Coronary artery (tissue), 2 donors: ENCODE data around the gene WDR64.
"Not testable (repeated sequence)": the region's sequence is repeated elsewhere in the genome, so short reads cannot be mapped to it uniquely, and the experiment has no call there.

ENCODE experiments used
- DNase-seq: peaks from one replicate; pipeline ENCODE4 v3.0.0-alpha.2; 2017; ENCODE audit warnings: low spot score
- H3K27ac ChIP-seq, 2 donors: fragments of 200-600 bp; sonication (generic); one replicate each; pipeline ENCODE4 v1.5.1; 2016 to 2019
- H3K4me3 ChIP-seq: fragments of 200-600 bp; sonication (generic); 2 replicates; pipeline ENCODE4 v1.5.1; 2016; ENCODE audit warnings: mild to moderate bottlenecking, moderate library complexity
- TF ChIP-seq, protein P1 (sequence below): fragments of 200-600 bp; sonication (generic); IDR thresholded peaks from one replicate; pipeline ENCODE4 v1.5.1; 2019; ENCODE audit warnings: antibody characterized with exemption

The WDR64 gene

DNA sequence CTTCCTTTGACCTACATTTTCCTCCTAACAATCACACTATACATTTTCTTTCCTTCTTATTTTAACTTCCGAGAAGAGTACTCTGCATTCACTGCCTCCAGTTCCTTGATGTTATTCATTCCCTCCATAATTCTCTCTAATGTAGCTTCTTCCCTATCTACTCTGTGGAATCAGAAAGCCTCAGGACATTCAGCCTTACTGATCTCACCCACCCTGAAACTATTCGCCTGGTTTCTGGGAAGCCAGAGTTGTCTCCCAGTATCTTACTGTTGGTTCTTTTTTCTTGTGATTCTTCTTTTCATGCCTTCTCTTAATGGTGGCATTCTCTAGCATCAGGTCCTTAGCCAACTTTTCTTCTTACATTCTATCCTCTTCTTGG, 45.5 kb downstream of the WDR64 start:
- no peak for DNase-seq
- no peak overlapping the region for H3K27ac ChIP-seq
- H3K4me3 ChIP-seq, result no peak overlapping the region
- TF ChIP-seq, protein P1, sequence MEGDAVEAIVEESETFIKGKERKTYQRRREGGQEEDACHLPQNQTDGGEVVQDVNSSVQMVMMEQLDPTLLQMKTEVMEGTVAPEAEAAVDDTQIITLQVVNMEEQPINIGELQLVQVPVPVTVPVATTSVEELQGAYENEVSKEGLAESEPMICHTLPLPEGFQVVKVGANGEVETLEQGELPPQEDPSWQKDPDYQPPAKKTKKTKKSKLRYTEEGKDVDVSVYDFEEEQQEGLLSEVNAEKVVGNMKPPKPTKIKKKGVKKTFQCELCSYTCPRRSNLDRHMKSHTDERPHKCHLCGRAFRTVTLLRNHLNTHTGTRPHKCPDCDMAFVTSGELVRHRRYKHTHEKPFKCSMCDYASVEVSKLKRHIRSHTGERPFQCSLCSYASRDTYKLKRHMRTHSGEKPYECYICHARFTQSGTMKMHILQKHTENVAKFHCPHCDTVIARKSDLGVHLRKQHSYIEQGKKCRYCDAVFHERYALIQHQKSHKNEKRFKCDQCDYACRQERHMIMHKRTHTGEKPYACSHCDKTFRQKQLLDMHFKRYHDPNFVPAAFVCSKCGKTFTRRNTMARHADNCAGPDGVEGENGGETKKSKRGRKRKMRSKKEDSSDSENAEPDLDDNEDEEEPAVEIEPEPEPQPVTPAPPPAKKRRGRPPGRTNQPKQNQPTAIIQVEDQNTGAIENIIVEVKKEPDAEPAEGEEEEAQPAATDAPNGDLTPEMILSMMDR, result no peak

DNA sequence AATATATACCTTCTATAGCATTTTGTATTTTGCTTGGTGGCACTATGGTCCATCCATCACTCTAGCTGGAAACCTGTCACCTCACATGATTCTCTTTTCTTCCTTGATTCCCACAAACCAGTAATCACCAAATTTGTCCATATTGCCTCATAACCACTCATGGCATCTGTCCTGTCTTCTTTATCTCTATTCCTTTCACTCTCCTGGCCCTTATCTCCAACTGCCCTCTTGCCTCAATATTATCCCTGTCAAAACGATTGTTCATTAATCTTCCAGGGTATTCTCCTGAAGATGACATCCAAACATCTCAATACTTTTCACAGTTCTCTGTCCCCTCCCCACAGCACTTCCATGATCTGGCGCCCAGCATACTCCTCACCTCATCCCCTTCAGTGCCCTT, 46.1 kb downstream of the WDR64 start:
- TF ChIP-seq, protein P1, result no peak
- Histone ChIP-seq H3K4me3 (no peak overlapping the region), H3K27ac (no peak overlapping the region)
- no peak for DNase-seq

DNA sequence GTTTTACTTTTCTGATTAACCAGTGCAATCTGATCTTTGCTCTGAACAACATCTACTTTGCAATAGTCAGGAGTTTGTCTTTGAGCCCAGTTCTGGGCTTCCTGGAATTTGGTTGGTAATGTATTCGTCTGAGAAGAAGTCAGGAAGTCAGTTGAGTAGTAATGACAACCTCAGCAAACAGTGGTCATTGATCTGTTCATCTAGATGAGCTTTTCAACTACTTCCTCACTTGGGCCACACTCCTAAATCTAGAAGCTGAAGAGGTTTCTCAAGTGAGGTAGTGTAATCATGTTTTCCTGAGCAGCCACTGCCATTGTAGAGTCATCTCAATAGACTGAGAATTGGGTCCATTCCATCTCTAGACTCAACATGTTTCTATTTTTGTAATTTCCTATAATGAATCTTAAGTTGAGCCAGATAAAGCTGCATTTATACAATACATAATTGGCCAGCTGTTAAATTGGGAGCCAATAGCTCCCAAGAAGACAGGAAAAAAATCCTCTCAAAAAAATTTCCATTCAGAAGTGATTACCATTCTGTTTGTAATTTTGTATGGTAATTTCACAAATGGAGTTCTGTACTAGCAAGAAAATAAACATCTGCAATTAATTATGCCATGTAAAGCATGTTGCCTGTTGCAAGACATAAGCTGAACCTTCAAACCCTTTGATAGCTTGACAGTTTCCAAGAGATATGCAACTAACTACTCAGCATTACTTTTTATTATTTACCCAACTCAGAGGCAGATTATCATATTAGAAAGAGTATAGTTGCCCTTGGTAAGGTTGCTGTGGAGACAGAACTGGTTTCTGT, 49.6 kb downstream of the WDR64 start:
- no peak for DNase-seq
- TF ChIP-seq, protein P1, result no peak
- H3K4me3 ChIP-seq, result no peak overlapping the region
- no peak overlapping the region for H3K27ac ChIP-seq

DNA sequence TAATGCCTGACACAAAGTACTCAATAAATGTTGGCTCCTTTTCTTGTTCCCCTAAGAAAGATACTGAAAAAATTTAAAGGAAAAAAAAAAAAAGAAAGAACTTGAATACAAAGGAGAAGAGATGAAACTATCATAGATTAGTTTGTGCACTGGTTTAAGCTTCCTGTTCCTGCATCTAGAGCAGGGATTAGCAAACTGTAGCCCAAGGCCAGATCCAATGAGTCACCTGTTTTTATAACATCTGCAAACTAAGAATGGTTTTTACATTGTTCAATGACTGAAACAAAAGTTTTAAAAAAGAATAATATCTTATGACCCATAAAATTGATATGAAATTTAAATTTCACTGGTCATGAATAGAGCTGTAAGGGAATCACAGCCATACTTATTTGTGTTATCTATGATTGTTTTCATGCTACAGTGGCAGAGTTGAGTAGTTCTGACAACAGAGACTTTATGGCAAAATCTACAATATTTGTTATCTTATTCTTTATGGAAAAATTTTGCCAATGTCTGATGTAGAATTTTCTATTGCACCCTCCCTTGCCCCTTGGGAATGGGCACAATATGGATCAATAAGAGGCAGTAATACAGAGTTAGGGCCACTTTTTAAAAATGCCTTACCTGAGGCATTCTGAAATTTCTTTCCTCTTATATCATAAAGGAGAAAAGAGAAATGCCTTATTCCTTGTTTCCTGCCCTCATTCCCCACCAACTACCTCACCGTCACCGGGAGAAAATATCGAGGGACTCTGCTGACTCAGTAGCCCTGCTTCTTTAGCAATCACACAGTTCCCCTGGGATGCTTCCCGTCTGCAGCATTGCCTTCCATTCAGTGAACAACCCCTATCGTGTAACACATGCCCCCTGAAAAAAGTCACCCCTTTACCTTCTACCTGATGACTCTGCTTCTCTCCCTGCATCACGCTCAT, 50.6 kb downstream of the WDR64 start:
- TF ChIP-seq, protein P1, result no peak
- Histone ChIP-seq H3K27ac (no peak overlapping the region), H3K4me3 (no peak overlapping the region)
- no peak for DNase-seq

DNA sequence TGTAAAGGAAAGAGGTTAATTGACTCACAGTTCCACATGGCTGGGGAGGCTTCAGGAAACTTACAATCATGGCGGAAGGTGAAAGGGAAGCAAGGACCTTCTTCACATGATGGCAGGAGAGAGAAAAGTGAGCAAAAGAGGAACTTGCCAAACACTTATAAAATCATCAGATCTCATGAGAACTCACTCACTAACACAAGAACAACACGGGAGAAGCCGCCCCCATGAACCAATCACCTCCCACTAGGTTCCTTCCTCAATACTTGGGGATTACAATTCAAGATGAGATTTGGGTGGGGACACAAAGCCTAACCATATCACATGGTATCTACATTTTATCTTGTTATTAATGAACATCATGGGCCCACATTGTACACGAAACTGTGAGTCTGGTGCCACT, 51.7 kb downstream of the WDR64 start:
- not testable (repeated sequence) for DNase-seq, H3K4me3 ChIP-seq, H3K27ac ChIP-seq

DNA sequence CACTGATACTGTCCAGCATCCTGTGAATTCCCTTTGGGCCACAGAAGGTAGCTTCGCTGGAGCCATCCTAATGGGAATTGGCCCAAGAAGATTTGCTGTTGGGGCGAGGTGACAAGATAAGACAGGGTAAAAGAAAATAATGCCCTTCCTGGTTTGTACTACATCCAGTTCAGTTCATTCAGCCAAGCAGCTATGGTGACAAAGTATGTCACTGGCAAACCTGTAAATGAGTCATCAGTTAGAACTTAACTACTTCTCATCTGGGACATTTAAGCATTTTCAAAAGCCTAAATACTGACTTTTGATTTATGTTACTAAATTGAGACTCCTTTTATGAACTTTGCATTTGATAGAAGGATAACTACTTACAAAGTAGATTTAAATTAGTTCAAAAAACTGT, 54.2 kb downstream of the WDR64 start:
- Histone ChIP-seq H3K4me3 (no peak overlapping the region), H3K27ac (no peak overlapping the region)
- DNase-seq, result no peak
- TF ChIP-seq, protein P1, result no peak

DNA sequence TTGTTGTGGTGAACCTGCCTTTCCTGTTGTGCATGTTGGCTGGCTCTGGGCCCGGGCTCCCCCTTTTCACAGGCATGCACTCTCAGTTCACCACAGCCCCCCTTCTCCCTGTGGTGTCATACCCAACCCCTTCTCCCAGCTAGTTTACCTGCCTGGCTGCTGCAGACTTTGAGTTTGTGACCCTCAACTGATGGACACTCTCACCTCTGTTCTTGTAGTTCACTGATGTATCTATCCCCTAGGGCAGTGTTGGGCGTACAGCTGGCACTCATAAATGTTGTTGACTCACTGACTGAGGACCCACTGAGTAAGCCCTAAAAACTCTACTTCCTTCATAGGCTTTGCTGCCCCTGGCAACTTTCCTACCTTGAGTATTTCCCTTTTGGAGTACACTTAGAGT, 54.9 kb downstream of the WDR64 start:
- DNase-seq, result no peak
- no peak overlapping the region for H3K27ac ChIP-seq
- no peak overlapping the region for H3K4me3 ChIP-seq
- TF ChIP-seq, protein P1, result no peak
